ENCODE results near the gene RAPGEF6.

Gene RAPGEF6

DNA sequence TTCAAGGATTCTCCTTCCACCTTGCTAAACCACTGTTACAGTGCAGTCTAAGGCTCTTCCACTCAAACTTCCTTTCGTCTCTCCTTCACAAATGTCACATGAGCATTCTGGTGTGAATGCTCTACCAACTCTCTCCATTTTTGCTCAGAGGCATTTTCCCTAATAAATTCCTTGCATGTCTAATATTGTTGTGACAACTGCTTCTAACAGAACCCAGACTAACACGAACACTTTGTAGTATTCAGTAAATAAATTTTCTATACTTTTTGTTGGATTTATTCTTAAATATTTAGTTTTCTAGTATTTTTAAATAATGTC, 24.0 kb downstream of the RAPGEF6 start:
- Histone ChIP-seq H3K9ac (ENCODE audit: low read length in 5 of 5) (no peak overlapping the region), H3K36me3 (ENCODE audit: control insufficient read depth in 5 of 5, insufficient read depth in 5 of 5, low read length in 5 of 5) (no peaks in the 10 kb centered on the region), H3K4me3 (ENCODE audit: low read depth in 1 of 5, low read length in 5 of 5) (no peak overlapping the region), H3K4me1 (ENCODE audit: control insufficient read depth in 5 of 5, insufficient read depth in 5 of 5, low read length in 5 of 5) (peaks cover 0 to 14% (median 6%) of the 10 kb centered on the region in 5 donors), H3K27ac (ENCODE audit: low read depth, low read length) (no peak overlapping the region), H3K27me3 (ENCODE audit: control insufficient read depth in 5 of 5, insufficient read depth in 4 of 5, low read length in 5 of 5) (no peaks in the 10 kb centered on the region), H3K9me3 (ENCODE audit: control insufficient read depth in 5 of 5, low read length in 5 of 5) (peaks cover 0 to 2% (median 0%) of the 10 kb centered on the region in 5 donors)

- H3K36me3 ChIP-seq (ENCODE audit: control insufficient read depth in 5 of 5, insufficient read depth in 5 of 5, low read length in 5 of 5): no peaks in the 10 kb centered on the region
- no peak overlapping the region for H3K27ac ChIP-seq (ENCODE audit: low read depth, low read length)
- peaks cover 0 to 14% (median 6%) of the 10 kb centered on the region in 5 donors for H3K4me1 ChIP-seq (ENCODE audit: control insufficient read depth in 5 of 5, insufficient read depth in 5 of 5, low read length in 5 of 5)
- H3K9me3 ChIP-seq (ENCODE audit: control insufficient read depth in 5 of 5, low read length in 5 of 5): peaks cover 0 to 2% (median 0%) of the 10 kb centered on the region in 5 donors
- H3K27me3 ChIP-seq (ENCODE audit: control insufficient read depth in 5 of 5, insufficient read depth in 4 of 5, low read length in 5 of 5): no peaks in the 10 kb centered on the region
- no peak overlapping the region for H3K4me3 ChIP-seq (ENCODE audit: low read depth in 1 of 5, low read length in 5 of 5)
- no peak overlapping the region for H3K9ac ChIP-seq (ENCODE audit: low read length in 5 of 5)
Observed at GRCh38 chr5:131610198-131611063, 24.6 kb downstream of the RAPGEF6 start.

- Histone ChIP-seq H3K27me3 (ENCODE audit: control insufficient read depth in 5 of 5, insufficient read depth in 4 of 5, low read length in 5 of 5) (no peaks in the 10 kb centered on the region), H3K9ac (ENCODE audit: low read length in 5 of 5) (no peak overlapping the region), H3K36me3 (ENCODE audit: control insufficient read depth in 5 of 5, insufficient read depth in 5 of 5, low read length in 5 of 5) (no peaks in the 10 kb centered on the region), H3K27ac (ENCODE audit: low read depth, low read length) (no peak overlapping the region), H3K9me3 (ENCODE audit: control insufficient read depth in 5 of 5, low read length in 5 of 5) (peaks cover 0 to 2% (median 0%) of the 10 kb centered on the region in 5 donors), H3K4me3 (ENCODE audit: low read depth in 1 of 5, low read length in 5 of 5) (no peak overlapping the region), H3K4me1 (ENCODE audit: control insufficient read depth in 5 of 5, insufficient read depth in 5 of 5, low read length in 5 of 5) (peaks cover 0 to 14% (median 6%) of the 10 kb centered on the region in 5 donors)
Observed at GRCh38 chr5:131609774-131610173, 25.3 kb downstream of the RAPGEF6 start.

GRCh38 chr5:131608597-131608996, 26.4 kb downstream of the RAPGEF6 start:
- Histone ChIP-seq H3K9ac (ENCODE audit: low read length in 5 of 5) (no peak overlapping the region), H3K4me3 (ENCODE audit: low read depth in 1 of 5, low read length in 5 of 5) (no peak overlapping the region), H3K9me3 (ENCODE audit: control insufficient read depth in 5 of 5, low read length in 5 of 5) (no peaks in the 10 kb centered on the region), H3K4me1 (ENCODE audit: control insufficient read depth in 5 of 5, insufficient read depth in 5 of 5, low read length in 5 of 5) (peaks cover 0 to 14% (median 6%) of the 10 kb centered on the region in 5 donors), H3K27ac (ENCODE audit: low read depth, low read length) (no peak overlapping the region), H3K36me3 (ENCODE audit: control insufficient read depth in 5 of 5, insufficient read depth in 5 of 5, low read length in 5 of 5) (no peaks in the 10 kb centered on the region), H3K27me3 (ENCODE audit: control insufficient read depth in 5 of 5, insufficient read depth in 4 of 5, low read length in 5 of 5) (no peaks in the 10 kb centered on the region)

DNA sequence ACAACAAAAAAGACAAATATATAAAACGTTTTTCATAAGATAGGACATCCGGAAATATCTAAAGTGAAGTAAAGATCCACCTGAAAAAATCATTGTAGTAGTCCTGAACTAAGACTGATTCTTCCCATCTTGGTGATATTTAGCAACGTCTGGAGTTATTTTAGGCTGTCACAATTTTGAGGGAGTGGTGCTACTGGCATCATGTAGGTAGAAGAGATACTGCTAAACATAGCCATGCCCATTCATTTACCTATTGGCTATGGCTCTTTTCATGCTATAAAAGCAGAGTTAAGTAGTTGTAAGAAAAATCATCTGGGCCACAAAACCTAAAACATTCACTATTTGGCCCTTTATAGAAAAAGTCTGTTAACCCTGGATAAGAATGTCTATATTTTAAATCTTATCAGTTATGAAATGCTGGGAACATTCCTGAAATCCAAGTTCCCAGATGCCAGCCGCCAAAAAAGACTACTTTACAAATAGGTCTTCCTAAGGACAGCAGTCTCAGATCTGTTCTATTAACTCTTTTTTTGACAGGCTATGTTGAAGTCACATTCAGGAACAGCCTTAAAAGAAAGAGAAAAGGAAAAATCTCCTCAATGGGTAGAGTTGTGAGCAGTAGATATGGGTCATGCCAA, 27.0 kb downstream of the RAPGEF6 start:
- no peaks in the 10 kb centered on the region for H3K27me3 ChIP-seq (ENCODE audit: control insufficient read depth in 5 of 5, insufficient read depth in 4 of 5, low read length in 5 of 5)
- no peaks in the 10 kb centered on the region for H3K36me3 ChIP-seq (ENCODE audit: control insufficient read depth in 5 of 5, insufficient read depth in 5 of 5, low read length in 5 of 5)
- H3K9me3 ChIP-seq (ENCODE audit: control insufficient read depth in 5 of 5, low read length in 5 of 5): no peaks in the 10 kb centered on the region
- peaks cover 0 to 14% (median 6%) of the 10 kb centered on the region in 5 donors for H3K4me1 ChIP-seq (ENCODE audit: control insufficient read depth in 5 of 5, insufficient read depth in 5 of 5, low read length in 5 of 5)
- no peak overlapping the region for H3K27ac ChIP-seq (ENCODE audit: low read depth, low read length)
- H3K9ac ChIP-seq (ENCODE audit: low read length in 5 of 5): no peak overlapping the region
- no peak overlapping the region for H3K4me3 ChIP-seq (ENCODE audit: low read depth in 1 of 5, low read length in 5 of 5)

DNA sequence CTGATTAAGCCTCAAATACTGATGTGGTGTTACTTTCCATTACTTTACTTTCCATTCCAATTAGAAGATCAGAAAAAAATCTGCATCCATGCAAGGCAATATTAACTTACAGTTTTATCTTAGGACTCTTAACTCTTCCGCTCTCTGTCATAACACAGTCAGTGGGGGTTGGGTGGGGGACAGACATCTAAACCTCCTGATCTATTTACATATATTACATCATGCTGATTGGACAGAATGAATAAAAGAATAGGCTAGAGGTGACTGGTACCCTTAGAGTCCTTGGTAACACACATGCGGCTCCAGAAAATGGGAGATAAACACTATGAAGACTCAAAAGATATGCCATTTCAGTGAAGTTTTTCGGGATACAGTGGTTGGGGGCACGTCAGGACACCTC, 27.6 kb downstream of the RAPGEF6 start:
- Histone ChIP-seq H3K9ac (ENCODE audit: low read length in 5 of 5) (no peak overlapping the region), H3K27ac (ENCODE audit: low read depth, low read length) (no peak overlapping the region), H3K4me1 (ENCODE audit: control insufficient read depth in 5 of 5, insufficient read depth in 5 of 5, low read length in 5 of 5) (peaks cover 0 to 14% (median 6%) of the 10 kb centered on the region in 5 donors), H3K36me3 (ENCODE audit: control insufficient read depth in 5 of 5, insufficient read depth in 5 of 5, low read length in 5 of 5) (no peaks in the 10 kb centered on the region), H3K9me3 (ENCODE audit: control insufficient read depth in 5 of 5, low read length in 5 of 5) (no peaks in the 10 kb centered on the region), H3K27me3 (ENCODE audit: control insufficient read depth in 5 of 5, insufficient read depth in 4 of 5, low read length in 5 of 5) (no peaks in the 10 kb centered on the region), H3K4me3 (ENCODE audit: low read depth in 1 of 5, low read length in 5 of 5) (no peak overlapping the region)

DNA sequence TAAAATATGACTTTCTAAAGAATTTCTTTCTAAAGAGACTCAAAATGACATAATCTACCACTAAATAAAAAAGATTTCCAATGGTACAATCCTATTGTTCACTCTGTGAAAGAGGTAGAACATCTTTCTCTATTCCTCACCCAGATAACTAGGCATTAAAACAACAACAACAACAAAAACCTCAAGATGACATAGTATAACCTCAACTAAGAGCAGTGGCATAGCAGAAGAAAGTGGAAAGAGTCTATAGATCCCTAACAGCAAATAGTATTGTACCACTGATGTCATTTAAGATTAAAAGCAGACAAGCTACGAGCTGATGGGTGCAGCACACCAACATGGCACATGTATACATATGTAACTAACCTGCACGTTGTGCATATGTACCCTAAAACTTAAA, 29.9 kb downstream of the RAPGEF6 start:
- H3K4me3 ChIP-seq (ENCODE audit: low read depth in 1 of 5, low read length in 5 of 5): no peak overlapping the region
- no peak overlapping the region for H3K9ac ChIP-seq (ENCODE audit: low read length in 5 of 5)
- H3K4me1 ChIP-seq (ENCODE audit: control insufficient read depth in 5 of 5, insufficient read depth in 5 of 5, low read length in 5 of 5): peaks cover 0 to 14% (median 6%) of the 10 kb centered on the region in 5 donors
- H3K36me3 ChIP-seq (ENCODE audit: control insufficient read depth in 5 of 5, insufficient read depth in 5 of 5, low read length in 5 of 5): peaks cover 0 to 4% (median 3%) of the 10 kb centered on the region in 5 donors
- no peaks in the 10 kb centered on the region for H3K9me3 ChIP-seq (ENCODE audit: control insufficient read depth in 5 of 5, low read length in 5 of 5)
- H3K27ac ChIP-seq (ENCODE audit: low read depth, low read length): no peak overlapping the region
- no peaks in the 10 kb centered on the region for H3K27me3 ChIP-seq (ENCODE audit: control insufficient read depth in 5 of 5, insufficient read depth in 4 of 5, low read length in 5 of 5)

GRCh38 chr5:131595088-131596033, 39.7 kb downstream of the RAPGEF6 start:
- no peak overlapping the region for H3K4me3 ChIP-seq (ENCODE audit: low read depth in 1 of 5, low read length in 5 of 5)
- H3K4me1 ChIP-seq (ENCODE audit: control insufficient read depth in 5 of 5, insufficient read depth in 5 of 5, low read length in 5 of 5): peaks cover 0 to 13% (median 12%) of the 10 kb centered on the region in 5 donors
- no peak overlapping the region for H3K27ac ChIP-seq (ENCODE audit: low read depth, low read length)
- no peak overlapping the region for H3K9ac ChIP-seq (ENCODE audit: low read length in 5 of 5)
- no peaks in the 10 kb centered on the region for H3K27me3 ChIP-seq (ENCODE audit: control insufficient read depth in 5 of 5, insufficient read depth in 4 of 5, low read length in 5 of 5)
- H3K9me3 ChIP-seq (ENCODE audit: control insufficient read depth in 5 of 5, low read length in 5 of 5): no peaks in the 10 kb centered on the region
- no peaks in the 10 kb centered on the region for H3K36me3 ChIP-seq (ENCODE audit: control insufficient read depth in 5 of 5, insufficient read depth in 5 of 5, low read length in 5 of 5)

GRCh38 chr5:131593921-131594320, 41.1 kb downstream of the RAPGEF6 start:
- no peak overlapping the region for H3K27ac ChIP-seq (ENCODE audit: low read depth, low read length)
- no peaks in the 10 kb centered on the region for H3K9me3 ChIP-seq (ENCODE audit: control insufficient read depth in 5 of 5, low read length in 5 of 5)
- peaks cover 0 to 14% (median 13%) of the 10 kb centered on the region in 5 donors for H3K4me1 ChIP-seq (ENCODE audit: control insufficient read depth in 5 of 5, insufficient read depth in 5 of 5, low read length in 5 of 5)
- no peak overlapping the region for H3K4me3 ChIP-seq (ENCODE audit: low read depth in 1 of 5, low read length in 5 of 5)
- H3K9ac ChIP-seq (ENCODE audit: low read length in 5 of 5): no peak overlapping the region
- no peaks in the 10 kb centered on the region for H3K27me3 ChIP-seq (ENCODE audit: control insufficient read depth in 5 of 5, insufficient read depth in 4 of 5, low read length in 5 of 5)
- H3K36me3 ChIP-seq (ENCODE audit: control insufficient read depth in 5 of 5, insufficient read depth in 5 of 5, low read length in 5 of 5): no peaks in the 10 kb centered on the region

Data from subcutaneous abdominal adipose tissue (tissue), 5 donors.